ENCODE measurements around the gene FCSK.
"Not testable (repeated sequence)": the region's sequence is repeated elsewhere in the genome, so short reads cannot be mapped to it uniquely, and the experiment has no call there.

Gene FCSK
- total RNA-seq, result 35.2 to 43.4 (median 40.9) reads per million in 4 donors

GRCh38 chr16:70454222-70455034, at the start of gene FCSK:
Gene FCSK (plus strand): TSS chr16:70454595. CDS start chr16:70463191, 8,596 bp downstream.
- DNase-seq, result peak; percentile 40 to 71 (median 61)

GRCh38 chr16:70406104-70406503, 48.3 kb upstream of the FCSK start:
- DNase-seq, result not testable (repeated sequence)

- DNase-seq, result no peak
Measured at GRCh38 chr16:70407811-70408274, 46.6 kb upstream of the FCSK start.

GRCh38 chr16:70410734-70411133, 43.7 kb upstream of the FCSK start:
- no peak for DNase-seq

GRCh38 chr16:70412385-70412784, 42.0 kb upstream of the FCSK start:
- DNase-seq, result no peak

- DNase-seq, result not testable (repeated sequence)
Measured at GRCh38 chr16:70413572-70413971, 40.8 kb upstream of the FCSK start.

GRCh38 chr16:70416748-70417616, 37.4 kb upstream of the FCSK start:
- no peak for DNase-seq

GRCh38 chr16:70417661-70418060, 36.7 kb upstream of the FCSK start:
- DNase-seq, result no peak

GRCh38 chr16:70418274-70418992, 36.0 kb upstream of the FCSK start:
- no peak for DNase-seq

GRCh38 chr16:70418993-70419318, 35.4 kb upstream of the FCSK start:
- no peak for DNase-seq

- no peak for DNase-seq
Measured at GRCh38 chr16:70419384-70420327, 34.7 kb upstream of the FCSK start.

GRCh38 chr16:70421014-70421413, 33.4 kb upstream of the FCSK start:
- no peak for DNase-seq

GRCh38 chr16:70421473-70422311, 32.7 kb upstream of the FCSK start:
- DNase-seq, result no peak

- no peak for DNase-seq
Measured at GRCh38 chr16:70422543-70422942, 31.9 kb upstream of the FCSK start.

- DNase-seq, result no peak
Measured at GRCh38 chr16:70427786-70428177, 26.6 kb upstream of the FCSK start.

GRCh38 chr16:70428178-70428998, 26.0 kb upstream of the FCSK start:
- peak in 1 of 5 donors; percentile 62 for DNase-seq

GRCh38 chr16:70429888-70430666, 24.3 kb upstream of the FCSK start:
- DNase-seq, result no peak

GRCh38 chr16:70430667-70431536, 23.5 kb upstream of the FCSK start:
- peak; percentile 34 to 56 (median 42) for DNase-seq
